K562 (cell line): Measurements from ENCODE around the gene UVRAG. TPM values are rescaled to one million over a fixed set of nuclear protein-coding genes. Genes with fewer than 3 reads are reported as not detected.

Experiments
- ATAC-seq: fragments of 200-7000 bp; cut with Tn5 transposase; 3 replicates; pipeline ENCODE4 v1.9.1; 2020; ENCODE audit warnings: moderate library complexity
- BruUV-seq: library from RNA; stranded (reverse); fragments of 400-500 nt; replicated peaks from 2 replicates; lab custom pipeline; 2021; lab: Mats Ljungman, UMichigan
- CTCF ChIA-PET: fragments of 300-600 bp; formaldehyde crosslinking; extraction: SDS; loops from one replicate; lab custom pipeline; 2021; ENCODE audit warnings: low intra/inter-chr PET ratio; lab: Yijun Ruan, JAX
- POLR2A ChIA-PET: fragments of 300-600, 350-650 bp; sonication (Branson Sonifier 250); formaldehyde crosslinking; extraction: SDS; loops from one replicate; lab custom pipeline; 2021; ENCODE audit warnings: antibody characterized with exemption, inconsistent platforms; lab: Yijun Ruan, JAX
- DNase-seq, 4 experiments: peaks; one replicate each; pipeline versions ENCODE4 v3.0.0 to v3.0.0-alpha.2; 2011 to 2018; ENCODE audit warnings: low spot score in 3 of 4, mixed read lengths in 3 of 4; ENCODE audit errors: extremely low read depth in 1 of 4
- FAIRE-seq: peaks from 2 replicates; lab custom pipeline; 2011; peaks lifted over from hg19 to GRCh38; lab: Jason Lieb, UNC
- H2AFZ ChIP-seq: 2 replicates; pipeline ENCODE4 v1.6.0; 2011; ENCODE audit warnings: low read depth, low read length, control low read depth, inconsistent platforms
- H3K27ac ChIP-seq: fragments of 200-600 bp; 3 replicates; pipeline ENCODE4 v1.8.0; 2011; ENCODE audit warnings: low read depth, mild to moderate bottlenecking, control low read depth, inconsistent platforms, low read length, moderate library complexity, mixed read lengths; ENCODE audit errors: extremely low read depth
- H3K27me3 ChIP-seq, 2 experiments: fragments of 300-600 bp in 1 of 2; 2 replicates in 1 of 2; 3 replicates in 1 of 2; pipeline versions ENCODE4 v1.6.0 to v1.8.0; 2011; ENCODE audit warnings: inconsistent platforms in 2 of 2, low read length in 2 of 2, mild to moderate bottlenecking in 1 of 2, mixed read lengths in 1 of 2, moderate library complexity in 1 of 2; ENCODE audit not compliant: control insufficient read depth in 2 of 2, insufficient read depth in 2 of 2
- H3K36me3 ChIP-seq: fragments of 300-600 bp; 3 replicates; pipeline ENCODE4 v1.8.0; 2011; ENCODE audit warnings: mild to moderate bottlenecking, low read length, inconsistent platforms; ENCODE audit not compliant: control insufficient read depth, insufficient read depth
- H3K4me1 ChIP-seq, 2 experiments: fragments of 200-600 bp in 1 of 2; replicated peaks in 1 of 2; 2 replicates in 1 of 2; 3 replicates in 1 of 2; pipeline versions ENCODE4 v1.5.1 to v1.8.0; 2011; ENCODE audit warnings: inconsistent platforms in 2 of 2, low read length in 2 of 2, mild to moderate bottlenecking in 1 of 2, mixed read lengths in 1 of 2, moderate library complexity in 1 of 2; ENCODE audit not compliant: control insufficient read depth in 2 of 2, insufficient read depth in 2 of 2
- H3K4me2 ChIP-seq: 2 replicates; pipeline ENCODE4 v1.6.1; 2011; ENCODE audit warnings: low read length, control low read depth, inconsistent platforms, mixed read lengths; ENCODE audit not compliant: insufficient read depth
- H3K4me3 ChIP-seq: fragments of 200-600 bp; sonication (generic), shearing (Covaris generic); 2 replicates; pipeline ENCODE4 v1.5.1; 2016; ENCODE audit warnings: control low read depth, inconsistent platforms
- H3K79me2 ChIP-seq: fragments of 200-600 bp; 3 replicates; pipeline ENCODE4 v1.8.0; 2011; ENCODE audit warnings: low read length, inconsistent platforms; ENCODE audit not compliant: control insufficient read depth, insufficient read depth
- H3K9ac ChIP-seq, 2 experiments: 2 replicates each; pipeline versions ENCODE4 v1.6.0 to v1.6.1; 2011; ENCODE audit warnings: low read depth in 2 of 2, low read length in 2 of 2, control low read depth in 1 of 2, inconsistent platforms in 1 of 2, mild to moderate bottlenecking in 1 of 2, mixed read lengths in 1 of 2; ENCODE audit not compliant: insufficient read depth in 1 of 2
- H3K9me1 ChIP-seq: one replicate; pipeline ENCODE4 v1.6.0; 2011; ENCODE audit warnings: inconsistent platforms, mild to moderate bottlenecking, low read length, moderate library complexity; ENCODE audit not compliant: control insufficient read depth, insufficient read depth
- H3K9me3 ChIP-seq: replicated peaks from 2 replicates; pipeline ENCODE4 v1.5.1; 2011; ENCODE audit warnings: low read depth, low read length, inconsistent platforms; ENCODE audit not compliant: control insufficient read depth, insufficient read depth
- H4K20me1 ChIP-seq: replicated peaks from 2 replicates; pipeline ENCODE4 v1.6.1; 2011; ENCODE audit warnings: low read length, inconsistent platforms, mixed read lengths; ENCODE audit not compliant: control insufficient read depth, insufficient read depth
- EGR1 ChIP-seq: fragments of 450-650 bp; conservative IDR thresholded peaks from 2 replicates; pipeline ENCODE4 v1.6.1; 2017; ENCODE audit warnings: mild to moderate bottlenecking
- FIP1L1 ChIP-seq: fragments of 200-400 bp; formaldehyde crosslinking; IDR thresholded peaks from 2 replicates; pipeline ENCODE4 v1.6.1; 2018; ENCODE audit warnings: mild to moderate bottlenecking, low read depth, low read length; ENCODE audit not compliant: poor library complexity, severe bottlenecking
- HOXB6 ChIP-seq: fragments of 250-450 bp; sonication (Bioruptor Pico); IDR thresholded peaks from 2 replicates; pipeline ENCODE4 v1.5.1; 2022; ENCODE audit warnings: mild to moderate bottlenecking, borderline replicate concordance
- NFIX ChIP-seq: fragments of 250-450 bp; sonication (Bioruptor Pico); IDR thresholded peaks from 2 replicates; pipeline ENCODE4 v1.4.0; 2020; ENCODE audit warnings: low read depth, mild to moderate bottlenecking, moderate library complexity
- OTX1 ChIP-seq: fragments of 450-650 bp; formaldehyde crosslinking; IDR thresholded peaks from 2 replicates; pipeline ENCODE4 v1.4.0; 2022; ENCODE audit warnings: mild to moderate bottlenecking
- PHF21A ChIP-seq: fragments of 450-650 bp; IDR thresholded peaks from 2 replicates; pipeline ENCODE4 v1.6.1; 2017; ENCODE audit warnings: low read depth, borderline replicate concordance
- TRIM24 ChIP-seq, 2 experiments: fragments of 450-650 bp; IDR thresholded peaks; 2 replicates each; pipeline ENCODE4 v1.6.1; 2016
- ZBTB1 ChIP-seq: sonication (generic); formaldehyde crosslinking; IDR thresholded peaks from 2 replicates; pipeline ENCODE4 v1.8.1; 2023; ENCODE audit warnings: missing genetic modification reagents, low read depth, mild to moderate bottlenecking, borderline replicate concordance
- WGBS: fragments of 100-300 bp; shearing (Covaris generic); methylation state at CpG from one replicate; pipeline ENCODE4 v1.1.6; 2016; ENCODE audit warnings: low coverage, mixed read lengths; ENCODE audit not compliant: insufficient coverage; ENCODE audit errors: missing lambda C conversion rate; 5-methylcytosine and 5-hydroxymethylcytosine counted together
- in situ Hi-C: fragments of 300-500 bp; cut with MboI; formaldehyde crosslinking; loops from 4 replicates; pipeline ENCODE4 v1.15.0; 2018; ENCODE audit warnings: inconsistent platforms, mixed read lengths
- intact Hi-C: fragments of 100-400 bp; cut with micrococcal nuclease; formaldehyde crosslinking; loops from 2 replicates; pipeline ENCODE4 v1.14.2; 2022
- polyA plus RNA-seq, 8 experiments: library from polyadenylated mRNA; depleted of rRNA in 4 of 8; stranded (reverse) in 5 of 8; unstranded in 3 of 8; fragments of >200 nt; fragmentation: Nextera tagmentation in 2 of 8; fragmentation: Illumina TruSeq in 1 of 8; extraction: Ambion mirVana in 2 of 8; extraction: Trizol in 1 of 8; gene quantifications; 2 replicates each; pipeline versions ENCODE4 v1.2.1 to v1.2.3, GENCODE V29; 2011 to 2014; ENCODE audit warnings: inconsistent platforms in 1 of 8, missing spikeins in 1 of 8
- total RNA-seq, 7 experiments: library from RNA; depleted of rRNA in 6 of 7; stranded (reverse); fragments of >200 nt in 6 of 7; fragmentation: Illumina TruSeq in 2 of 7; extraction: Trizol in 2 of 7; gene quantifications; 2 replicates each; pipeline versions ENCODE4 v1.2.1 to v1.2.3, GENCODE V29; 2011 to 2021; ENCODE audit warnings: low replicate concordance in 1 of 7
- TF ChIP-seq, protein P1 (sequence below): fragments of 450-650 bp; IDR thresholded peaks from 2 replicates; pipeline ENCODE4 v1.6.1; 2014; ENCODE audit warnings: low read depth, mild to moderate bottlenecking, moderate library complexity, borderline replicate concordance
- TF ChIP-seq, protein P2 (sequence below), 2 experiments: fragments of 450-650 bp; IDR thresholded peaks; 2 replicates each; pipeline ENCODE4 v1.6.1; 2016; ENCODE audit warnings: mild to moderate bottlenecking in 2 of 2, borderline replicate concordance in 1 of 2, low read depth in 1 of 2, moderate library complexity in 1 of 2

The UVRAG gene
- total and polyA plus RNA-seq, 9 of the 15 experiments (the other 6 are each of a cell fraction or from before 2014, with no cell fraction given): 3.1 to 17.8 (median 12.4) TPM

GRCh38 chr11:76179147-76179546 is 364.1 kb downstream of the UVRAG start (continued):
- TF ChIP-seq, protein P1, sequence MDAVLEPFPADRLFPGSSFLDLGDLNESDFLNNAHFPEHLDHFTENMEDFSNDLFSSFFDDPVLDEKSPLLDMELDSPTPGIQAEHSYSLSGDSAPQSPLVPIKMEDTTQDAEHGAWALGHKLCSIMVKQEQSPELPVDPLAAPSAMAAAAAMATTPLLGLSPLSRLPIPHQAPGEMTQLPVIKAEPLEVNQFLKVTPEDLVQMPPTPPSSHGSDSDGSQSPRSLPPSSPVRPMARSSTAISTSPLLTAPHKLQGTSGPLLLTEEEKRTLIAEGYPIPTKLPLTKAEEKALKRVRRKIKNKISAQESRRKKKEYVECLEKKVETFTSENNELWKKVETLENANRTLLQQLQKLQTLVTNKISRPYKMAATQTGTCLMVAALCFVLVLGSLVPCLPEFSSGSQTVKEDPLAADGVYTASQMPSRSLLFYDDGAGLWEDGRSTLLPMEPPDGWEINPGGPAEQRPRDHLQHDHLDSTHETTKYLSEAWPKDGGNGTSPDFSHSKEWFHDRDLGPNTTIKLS: no peak

GRCh38 chr11:76181371-76181770 is 366.4 kb downstream of the UVRAG start:
- Histone ChIP-seq H3K4me2 (no peak overlapping the region), H3K27ac (no peak overlapping the region), H2AFZ (no peak overlapping the region), H4K20me1 (peaks cover 2% of the 10 kb centered on the region; the same call in 1 of the 2 replicates), H3K9ac (no peak overlapping the region), H3K9me1 (no peaks in the 10 kb centered on the region), H3K4me1 (peaks cover 24 to 56% of the 10 kb centered on the region in 2 experiments), H3K9me3 (no peaks in the 10 kb centered on the region), H3K79me2 (no peaks in the 10 kb centered on the region), H3K27me3 (no peaks in the 10 kb centered on the region), H3K4me3 (no peak overlapping the region), H3K36me3 (no peaks in the 10 kb centered on the region)
- CTCF ChIA-PET: no interaction called here
- POLR2A ChIA-PET: interaction anchor here (0.7 kb wide), 1 partner anchor 414 kb away, joined by 3 read pairs; no protein-coding TSS in a partner anchor
- in situ Hi-C loops: no loop called here
- DNase-seq: peak in 2 of 4 experiments; percentile 39 to 40
- intact Hi-C loops: no loop called here
- no TSS peak for BruUV-seq
- 61% methylated on average over 9 of the region's 15 CpGs for WGBS
- FAIRE-seq: no peak
- no peak for ATAC-seq
- TF ChIP-seq, protein P2, sequence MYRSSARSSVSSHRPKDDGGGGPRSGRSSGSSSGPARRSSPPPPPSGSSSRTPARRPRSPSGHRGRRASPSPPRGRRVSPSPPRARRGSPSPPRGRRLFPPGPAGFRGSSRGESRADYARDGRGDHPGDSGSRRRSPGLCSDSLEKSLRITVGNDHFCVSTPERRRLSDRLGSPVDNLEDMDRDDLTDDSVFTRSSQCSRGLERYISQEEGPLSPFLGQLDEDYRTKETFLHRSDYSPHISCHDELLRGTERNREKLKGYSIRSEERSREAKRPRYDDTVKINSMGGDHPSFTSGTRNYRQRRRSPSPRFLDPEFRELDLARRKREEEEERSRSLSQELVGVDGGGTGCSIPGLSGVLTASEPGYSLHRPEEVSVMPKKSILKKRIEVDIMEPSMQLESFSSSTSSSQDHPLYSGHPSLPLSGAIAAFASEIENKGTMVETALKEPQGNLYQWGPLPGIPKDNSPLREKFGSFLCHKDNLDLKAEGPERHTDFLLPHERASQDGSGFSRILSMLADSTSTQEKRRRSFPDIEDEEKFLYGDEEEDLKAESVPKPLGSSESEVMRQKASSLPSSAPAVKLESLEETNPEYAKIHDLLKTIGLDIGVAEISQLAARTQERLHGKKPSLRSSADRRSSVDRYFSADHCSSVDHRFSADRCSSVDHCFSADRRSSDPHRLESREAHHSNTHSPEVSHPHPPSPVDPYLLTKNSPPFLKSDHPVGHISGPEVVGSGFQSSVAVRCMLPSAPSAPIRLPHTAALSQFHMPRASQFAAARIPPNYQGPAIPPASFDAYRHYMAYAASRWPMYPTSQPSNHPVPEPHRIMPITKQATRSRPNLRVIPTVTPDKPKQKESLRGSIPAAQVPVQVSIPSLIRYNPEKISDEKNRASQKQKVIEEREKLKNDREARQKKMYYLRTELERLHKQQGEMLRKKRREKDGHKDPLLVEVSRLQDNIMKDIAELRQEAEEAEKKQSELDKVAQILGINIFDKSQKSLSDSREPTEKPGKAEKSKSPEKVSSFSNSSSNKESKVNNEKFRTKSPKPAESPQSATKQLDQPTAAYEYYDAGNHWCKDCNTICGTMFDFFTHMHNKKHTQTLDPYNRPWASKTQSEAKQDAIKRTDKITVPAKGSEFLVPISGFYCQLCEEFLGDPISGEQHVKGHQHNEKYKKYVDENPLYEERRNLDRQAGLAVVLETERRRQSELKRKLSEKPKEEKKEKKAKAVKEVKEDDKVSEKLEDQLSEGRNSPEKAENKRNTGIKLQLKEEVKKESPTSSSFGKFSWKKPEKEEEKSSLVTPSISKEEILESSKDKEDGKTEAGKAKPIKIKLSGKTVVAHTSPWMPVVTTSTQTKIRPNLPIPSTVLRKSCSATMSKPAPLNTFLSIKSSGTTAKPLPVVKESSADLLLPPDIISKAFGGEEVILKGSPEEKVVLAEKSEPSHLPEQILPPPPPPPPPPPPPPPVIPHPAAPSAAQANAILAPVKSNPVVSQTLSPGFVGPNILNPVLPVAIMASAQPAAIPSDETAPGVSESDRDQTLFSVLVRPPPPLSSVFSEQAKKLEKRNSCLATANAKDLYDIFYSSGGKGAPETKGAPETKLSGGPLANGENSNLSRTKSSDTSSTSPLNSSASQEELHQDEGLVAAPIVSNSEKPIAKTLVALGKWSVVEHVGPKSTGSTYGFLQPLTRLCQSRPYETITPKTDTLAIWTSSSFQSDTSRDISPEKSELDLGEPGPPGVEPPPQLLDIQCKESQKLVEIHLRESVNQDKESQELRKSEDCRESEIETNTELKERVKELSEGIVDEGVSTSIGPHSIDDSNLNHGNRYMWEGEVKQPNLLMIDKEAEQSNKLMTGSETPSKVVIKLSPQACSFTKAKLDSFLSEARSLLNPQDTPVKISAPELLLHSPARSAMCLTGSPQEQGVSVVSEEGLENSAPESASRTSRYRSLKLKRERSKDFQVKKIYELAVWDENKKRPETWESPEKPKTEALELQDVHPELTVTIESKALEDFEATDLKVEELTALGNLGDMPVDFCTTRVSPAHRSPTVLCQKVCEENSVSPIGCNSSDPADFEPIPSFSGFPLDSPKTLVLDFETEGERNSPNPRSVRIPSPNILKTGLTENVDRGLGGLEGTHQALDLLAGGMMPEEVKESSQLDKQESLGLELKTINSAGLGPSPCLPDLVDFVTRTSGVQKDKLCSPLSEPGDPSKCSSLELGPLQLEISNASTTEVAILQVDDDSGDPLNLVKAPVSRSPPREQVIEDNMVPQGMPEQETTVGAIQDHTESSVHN (IDR thresholded peaks at IDR 0.05; ENCODE audit: borderline replicate concordance in 1 of 2, low read depth in 1 of 2): no peak
- TF ChIP-seq EGR1: no peak
- TF ChIP-seq OTX1 (CRISPR knock-in tag): no peak
- no peak for TF ChIP-seq PHF21A
- TF ChIP-seq TRIM24 (IDR thresholded peaks at IDR 0.05): no peak
- TF ChIP-seq HOXB6 (CRISPR knock-in tag): no peak
- no peak for TF ChIP-seq FIP1L1
- no peak for TF ChIP-seq NFIX (CRISPR knock-in tag)
- no peak for TF ChIP-seq ZBTB1 (CRISPR knock-in tag)
